Heart left ventricle (tissue), 16 donors: ENCODE results near the gene CLSTN2. TPM values are rescaled to one million over a fixed set of nuclear protein-coding genes. Genes with fewer than 3 reads are reported as not detected.

ENCODE experiments used
- ATAC-seq, 4 donors: fragments of 200-7000 bp; cut with Tn5 transposase; one replicate each; pipeline ENCODE4 v1.9.1; 2020 to 2022; ENCODE audit warnings: moderate library complexity in 4 of 4, mild to moderate bottlenecking in 3 of 4, moderate number of reproducible peaks in 1 of 4
- DNase-seq, 5 donors: peaks; one replicate each; pipeline ENCODE4 v3.0.0-alpha.2; 2020
- H3K27ac ChIP-seq, 12 donors: fragments of 200-600 bp; sonication (generic) in 4 of 12; one replicate each; pipeline versions ENCODE4 v1.5.0 to v1.8.0; 2016 to 2022; ENCODE audit warnings: mild to moderate bottlenecking in 2 of 12
- H3K27me3 ChIP-seq, 9 donors: fragments of 200-600 bp; sonication (generic) in 2 of 9; one replicate each; pipeline versions ENCODE4 v1.5.1 to v1.8.0; 2016 to 2022; ENCODE audit warnings: mild to moderate bottlenecking in 3 of 9
- H3K36me3 ChIP-seq, 9 donors: fragments of 200-600 bp; sonication (generic) in 2 of 9; one replicate each; pipeline versions ENCODE4 v1.5.0 to v1.8.0; 2018 to 2022; ENCODE audit warnings: mild to moderate bottlenecking in 2 of 9
- H3K4me1 ChIP-seq, 12 donors: fragments of 200-600 bp; sonication (generic) in 4 of 12; one replicate each; pipeline versions ENCODE4 v1.5.0 to v1.8.0; 2016 to 2022; ENCODE audit warnings: mild to moderate bottlenecking in 3 of 12
- H3K4me3 ChIP-seq, 12 donors: fragments of 200-600 bp; sonication (generic) in 4 of 12; one replicate each; pipeline versions ENCODE4 v1.5.0 to v1.8.0; 2017 to 2022; ENCODE audit warnings: mild to moderate bottlenecking in 9 of 12, moderate library complexity in 4 of 12
- H3K9me3 ChIP-seq, 12 donors: fragments of 200-600 bp; sonication (generic) in 4 of 12; one replicate each; pipeline versions ENCODE4 v1.5.0 to v1.8.0; 2016 to 2022; ENCODE audit warnings: mild to moderate bottlenecking in 1 of 12
- POLR2A ChIP-seq, 2 donors: fragments of 450-650 bp; IDR thresholded peaks; one replicate each; pipeline ENCODE4 v1.6.1; 2017; ENCODE audit warnings: antibody characterized with exemption in 2 of 2, mild to moderate bottlenecking in 2 of 2, moderate library complexity in 2 of 2
- WGBS, 4 donors: extraction: QIAGEN DNeasy Blood & Tissue Kit in 2 of 4; methylation state at CpG; one replicate each; pipeline versions ENCODE4 v1.1.5 to v1.1.7; 2013 to 2018; 5-methylcytosine and 5-hydroxymethylcytosine counted together
- intact Hi-C, 10 donors: fragments of 100-400 bp; cut with DNase I; formaldehyde crosslinking; loops; one replicate each; pipeline versions ENCODE4 v1.11.1 to v1.14.2; 2022
- polyA plus RNA-seq, 2 donors: library from polyadenylated mRNA; stranded (reverse); fragments of 200-250 nt; gene quantifications; one replicate each; pipeline ENCODE4 v1.2.3, GENCODE V29; 2013
- total RNA-seq, 9 donors: library from RNA; depleted of rRNA in 2 of 9; stranded (reverse); fragments of >200 nt in 2 of 9; fragmentation: NEBNext Ultra II Directional in 3 of 9; extraction: Animal tissue kit (Norgen Biotek cat#: 25700) in 3 of 9; gene quantifications; one replicate each; pipeline versions ENCODE4 v1.1.0 to v1.2.4, GENCODE V29; 2016 to 2023
- TF ChIP-seq, protein P1 (sequence below), 12 donors: fragments of 200-600 bp; sonication (generic) in 4 of 12; IDR thresholded peaks; one replicate each; pipeline versions ENCODE4 v1.5.0 to v1.8.0; 2018 to 2022; ENCODE audit warnings: antibody characterized with exemption in 12 of 12, mild to moderate bottlenecking in 5 of 12
- donor health status: ischemic (EF 13 %, LVEDD 7.1; RV severe dilation, severe dysfunction).
- donor health status: healthy with polysubstance abuse.
- donor health status: DM: no; HTN: yes; CAD: no.
- donor health status: DM: no; HTN: no; CAD: no.
- donor health status: ischemic (EF 25% LVEDD 6.9; RV normal size, moderate dysfunction).
- donor health status: ischemic (EF 25% LVEDD 5.7; RV mildly dilated, moderate dysfunction).
- donor health status: healthy.
- donor health status: DM: yes; HTN: yes; CAD: no.
- donor health status: ischemic (EF 35%, LVEDD 5.7; RV mildly dilated, moderate dysfunction).
- donor health status: nonischemic (EF 11% LVEDD 7.7; RV severe dilation, severe dysfunction).
- donor health status: DM: yes; HTN: yes; CAD: no.
- donor health status: PGD.
- donor health status: ischemic (EF 29% LVEDD 5.4; RV normal size, mild dysfunction).
- donor health status: nonischemic (EF 23%, LVEDD 6.1; RV moderate dilation, normal function).

Gene CLSTN2
- total and polyA plus RNA-seq, 11 donors: 0.69 to 7.6 (median 3.9) TPM

GRCh38 chr3:140341817-140342403, 406.9 kb downstream of the CLSTN2 start:
- 84 to 90% (median 87%) methylated on average over 5 of the region's 5 CpGs for WGBS, 4 donors
- Histone ChIP-seq H3K4me1 (no peaks in the 10 kb centered on the region), H3K27ac (no peak overlapping the region), H3K9me3 (peaks cover 0 to 12% (median 0%) of the 10 kb centered on the region in 12 donors), H3K4me3 (no peak overlapping the region), H3K27me3 (no peaks in the 10 kb centered on the region), H3K36me3 (no peaks in the 10 kb centered on the region)
- intact Hi-C loops: no loop called here
- DNase-seq: no peak
- no peak for TF ChIP-seq POLR2A (IDR thresholded peaks at IDR 0.05)
- TF ChIP-seq, protein P1, sequence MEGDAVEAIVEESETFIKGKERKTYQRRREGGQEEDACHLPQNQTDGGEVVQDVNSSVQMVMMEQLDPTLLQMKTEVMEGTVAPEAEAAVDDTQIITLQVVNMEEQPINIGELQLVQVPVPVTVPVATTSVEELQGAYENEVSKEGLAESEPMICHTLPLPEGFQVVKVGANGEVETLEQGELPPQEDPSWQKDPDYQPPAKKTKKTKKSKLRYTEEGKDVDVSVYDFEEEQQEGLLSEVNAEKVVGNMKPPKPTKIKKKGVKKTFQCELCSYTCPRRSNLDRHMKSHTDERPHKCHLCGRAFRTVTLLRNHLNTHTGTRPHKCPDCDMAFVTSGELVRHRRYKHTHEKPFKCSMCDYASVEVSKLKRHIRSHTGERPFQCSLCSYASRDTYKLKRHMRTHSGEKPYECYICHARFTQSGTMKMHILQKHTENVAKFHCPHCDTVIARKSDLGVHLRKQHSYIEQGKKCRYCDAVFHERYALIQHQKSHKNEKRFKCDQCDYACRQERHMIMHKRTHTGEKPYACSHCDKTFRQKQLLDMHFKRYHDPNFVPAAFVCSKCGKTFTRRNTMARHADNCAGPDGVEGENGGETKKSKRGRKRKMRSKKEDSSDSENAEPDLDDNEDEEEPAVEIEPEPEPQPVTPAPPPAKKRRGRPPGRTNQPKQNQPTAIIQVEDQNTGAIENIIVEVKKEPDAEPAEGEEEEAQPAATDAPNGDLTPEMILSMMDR (IDR thresholded peaks at IDR 0.05): no peak
- ATAC-seq: no peak

GRCh38 chr3:140342668-140343067, 407.7 kb downstream of the CLSTN2 start:
- intact Hi-C loops: no loop called here
- peaks cover 0 to 12% (median 0%) of the 10 kb centered on the region in 12 donors for H3K9me3 ChIP-seq
- no peak overlapping the region for H3K27ac ChIP-seq
- H3K36me3 ChIP-seq: no peaks in the 10 kb centered on the region
- DNase-seq: no peak
- WGBS, 4 donors: 49 to 66% (median 61%) methylated on average over 2 of the region's 2 CpGs
- TF ChIP-seq, protein P1 (IDR thresholded peaks at IDR 0.05): no peak
- TF ChIP-seq POLR2A (IDR thresholded peaks at IDR 0.05): no peak
- ATAC-seq: no peak
- no peak overlapping the region for H3K4me3 ChIP-seq
- H3K27me3 ChIP-seq: no peaks in the 10 kb centered on the region
- H3K4me1 ChIP-seq: no peaks in the 10 kb centered on the region

GRCh38 chr3:140343211-140344081, 408.5 kb downstream of the CLSTN2 start:
- no peak overlapping the region for H3K27ac ChIP-seq
- DNase-seq (no peak), ATAC-seq (no peak)
- no peaks in the 10 kb centered on the region for H3K4me1 ChIP-seq
- no peak overlapping the region for H3K4me3 ChIP-seq
- H3K27me3 ChIP-seq: no peaks in the 10 kb centered on the region
- no peaks in the 10 kb centered on the region for H3K36me3 ChIP-seq
- no peak for TF ChIP-seq POLR2A (IDR thresholded peaks at IDR 0.05)
- TF ChIP-seq, protein P1 (IDR thresholded peaks at IDR 0.05): no peak
- 82 to 86% (median 84%) methylated on average over 8 of the region's 8 CpGs for WGBS, 4 donors
- H3K9me3 ChIP-seq: peaks cover 0 to 12% (median 0%) of the 10 kb centered on the region in 12 donors
- intact Hi-C loops: no loop called here

DNA sequence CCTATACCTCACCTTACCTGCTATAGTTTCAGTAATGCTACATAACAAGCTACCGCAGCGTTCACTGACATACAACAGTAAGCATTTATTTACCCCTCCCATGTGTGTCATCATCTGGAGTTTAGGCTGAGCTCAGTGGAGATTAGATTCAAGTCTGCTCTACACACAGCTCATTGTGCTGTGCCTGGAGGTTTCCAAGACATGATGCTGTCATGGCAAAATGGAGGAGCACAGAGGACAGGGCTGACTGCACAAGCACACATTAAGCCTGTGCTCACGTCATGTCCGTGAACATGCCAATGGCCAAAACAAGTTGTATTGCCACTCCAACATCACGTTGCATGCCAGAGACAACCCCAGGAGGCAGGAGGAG, 409.1 kb downstream of the CLSTN2 start:
- ATAC-seq (no peak), DNase-seq (no peak)
- H3K36me3 ChIP-seq: no peaks in the 10 kb centered on the region
- intact Hi-C loops: no loop called here
- no peak overlapping the region for H3K4me3 ChIP-seq
- 76 to 86% (median 81%) methylated on average over 5 of the region's 5 CpGs for WGBS, 4 donors
- no peak overlapping the region for H3K27ac ChIP-seq
- no peaks in the 10 kb centered on the region for H3K27me3 ChIP-seq
- H3K9me3 ChIP-seq: peaks cover 0 to 12% (median 0%) of the 10 kb centered on the region in 12 donors
- TF ChIP-seq POLR2A (IDR thresholded peaks at IDR 0.05): no peak
- TF ChIP-seq, protein P1 (IDR thresholded peaks at IDR 0.05): no peak
- no peaks in the 10 kb centered on the region for H3K4me1 ChIP-seq
